Ectodermal cell (in vitro differentiated cells): ENCODE measurements around the gene PNMA8B.
A peak's percentile ranks its signal among the peaks of the same experiment; 100 is the strongest.

Experiments used
- H3K27ac ChIP-seq: 2 replicates; pipeline ENCODE4 v1.7.0; 2013; ENCODE audit warnings: mild to moderate bottlenecking, low read depth, low read length; ENCODE audit not compliant: insufficient read depth, poor library complexity, severe bottlenecking
- H3K27me3 ChIP-seq: 2 replicates; pipeline ENCODE4 v1.7.0; 2013; ENCODE audit warnings: mild to moderate bottlenecking, low read length; ENCODE audit not compliant: insufficient read depth, control insufficient read depth, poor library complexity, severe bottlenecking
- H3K36me3 ChIP-seq: one replicate; pipeline ENCODE4 v1.7.0; 2013; ENCODE audit warnings: low read length; ENCODE audit not compliant: control insufficient read depth, insufficient read depth
- H3K4me1 ChIP-seq: one replicate; pipeline ENCODE4 v1.7.0; 2013; ENCODE audit warnings: low read length; ENCODE audit not compliant: control insufficient read depth, insufficient read depth
- H3K4me3 ChIP-seq: 2 replicates; pipeline ENCODE4 v1.7.0; 2013; ENCODE audit warnings: low read depth, low read length, control low read depth; ENCODE audit not compliant: insufficient read depth
- H3K9me3 ChIP-seq: 2 replicates; pipeline ENCODE4 v1.7.0; 2013; ENCODE audit warnings: mild to moderate bottlenecking, low read length, moderate library complexity; ENCODE audit not compliant: control insufficient read depth
- WGBS, 2 experiments: methylation state at CpG; one replicate each; pipeline ENCODE4 v1.1.7; 2013; ENCODE audit warnings: missing lambda C conversion rate in 2 of 2; 5-methylcytosine and 5-hydroxymethylcytosine counted together

PNMA8B gene

DNA sequence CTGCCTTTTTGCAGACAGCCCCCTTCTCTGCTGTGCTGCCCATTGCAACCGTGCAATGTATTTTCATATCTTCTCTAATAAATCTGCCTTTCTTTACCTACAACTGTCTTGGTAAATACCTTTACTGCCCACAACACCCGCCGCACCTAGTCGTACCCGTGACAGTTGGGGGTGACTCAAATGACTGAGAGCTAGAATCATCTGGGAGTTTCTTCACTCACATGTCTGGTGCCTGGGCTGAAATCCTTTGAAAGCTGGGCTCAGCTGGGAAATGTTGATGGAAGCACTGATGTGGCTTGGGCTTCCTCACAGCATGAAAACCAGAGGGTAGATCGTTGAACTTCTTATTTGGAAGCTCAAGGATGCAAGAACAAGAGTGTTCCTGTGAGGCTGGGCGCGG, 21.5 kb downstream of the PNMA8B start:
- 94 to 95% methylated on average over 8 of the region's 8 CpGs for WGBS, 2 experiments
- H3K27ac ChIP-seq = no peak overlapping the region
- no peaks in the 10 kb centered on the region for H3K9me3 ChIP-seq
- H3K36me3 ChIP-seq = peaks cover 4% of the 10 kb centered on the region
- no peak overlapping the region for H3K4me3 ChIP-seq
- no peaks in the 10 kb centered on the region for H3K27me3 ChIP-seq
- H3K4me1 ChIP-seq = peaks cover 5% of the 10 kb centered on the region

DNA sequence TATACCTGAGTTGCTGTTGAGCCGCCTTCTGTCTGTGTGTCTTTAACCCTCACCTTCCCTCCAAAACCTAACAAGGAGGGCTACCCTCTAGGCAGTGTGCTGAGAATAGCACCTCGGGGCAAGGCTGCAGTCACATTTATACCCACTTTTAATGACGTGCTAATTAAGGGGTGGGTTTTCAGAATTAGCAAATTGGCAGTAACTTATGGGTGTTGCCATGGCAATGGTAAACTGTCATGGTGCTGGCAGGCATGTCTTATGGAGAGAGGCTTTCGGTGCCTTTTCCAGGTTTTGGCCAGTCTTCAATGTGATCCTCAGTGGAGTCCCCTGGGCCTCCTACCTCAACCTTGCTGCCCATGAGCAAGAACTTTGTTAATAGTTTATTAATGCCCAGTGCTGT, 23.1 kb downstream of the PNMA8B start:
- Histone ChIP-seq H3K4me1 (peaks cover 5% of the 10 kb centered on the region), H3K9me3 (no peaks in the 10 kb centered on the region), H3K4me3 (no peak overlapping the region), H3K36me3 (peaks cover 9% of the 10 kb centered on the region), H3K27ac (no peak overlapping the region), H3K27me3 (no peaks in the 10 kb centered on the region)
- 89 to 91% methylated on average over 4 of the region's 4 CpGs for WGBS, 2 experiments

DNA sequence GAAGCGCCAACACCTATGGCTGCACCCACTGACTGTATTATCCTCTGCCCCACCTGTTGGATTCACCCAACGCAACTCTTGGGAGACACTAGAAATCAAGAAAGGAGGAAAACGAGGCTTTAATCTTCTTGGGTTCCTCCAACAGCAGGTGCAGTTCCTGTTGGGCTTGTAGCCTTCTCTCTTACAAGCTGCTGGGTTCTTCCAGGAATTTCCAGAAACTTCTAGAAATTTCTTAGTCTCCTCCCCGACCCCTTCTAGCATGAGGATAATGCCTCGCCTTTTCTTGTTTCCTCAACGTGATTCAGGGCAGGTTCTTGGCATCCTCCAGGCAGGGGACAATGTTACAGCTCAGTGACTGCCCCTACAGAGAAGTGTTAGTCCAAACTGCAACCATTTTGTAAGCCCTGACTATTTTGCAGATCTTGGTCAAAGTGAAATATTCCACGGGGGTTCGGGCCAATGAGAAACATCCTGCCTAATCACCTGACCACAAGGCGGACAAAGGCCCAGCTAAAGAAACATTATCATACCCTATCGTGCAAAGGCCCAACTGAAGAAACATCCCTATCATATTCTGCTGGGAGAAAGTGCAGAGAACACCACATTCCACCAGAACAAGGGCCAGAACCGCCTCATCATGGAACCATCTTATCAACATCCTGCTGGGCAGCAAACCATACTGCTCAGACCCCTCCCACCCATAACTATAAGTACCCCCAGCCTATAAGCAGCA, 23.7 kb downstream of the PNMA8B start:
- Histone ChIP-seq H3K36me3 (peaks cover 9% of the 10 kb centered on the region), H3K4me3 (peak overlapping the region; percentile 79), H3K27me3 (no peaks in the 10 kb centered on the region), H3K9me3 (no peaks in the 10 kb centered on the region), H3K27ac (peak overlapping the region; percentile 44), H3K4me1 (peaks cover 5% of the 10 kb centered on the region)
- 67 to 69% methylated on average over 11 of the region's 11 CpGs for WGBS, 2 experiments

DNA sequence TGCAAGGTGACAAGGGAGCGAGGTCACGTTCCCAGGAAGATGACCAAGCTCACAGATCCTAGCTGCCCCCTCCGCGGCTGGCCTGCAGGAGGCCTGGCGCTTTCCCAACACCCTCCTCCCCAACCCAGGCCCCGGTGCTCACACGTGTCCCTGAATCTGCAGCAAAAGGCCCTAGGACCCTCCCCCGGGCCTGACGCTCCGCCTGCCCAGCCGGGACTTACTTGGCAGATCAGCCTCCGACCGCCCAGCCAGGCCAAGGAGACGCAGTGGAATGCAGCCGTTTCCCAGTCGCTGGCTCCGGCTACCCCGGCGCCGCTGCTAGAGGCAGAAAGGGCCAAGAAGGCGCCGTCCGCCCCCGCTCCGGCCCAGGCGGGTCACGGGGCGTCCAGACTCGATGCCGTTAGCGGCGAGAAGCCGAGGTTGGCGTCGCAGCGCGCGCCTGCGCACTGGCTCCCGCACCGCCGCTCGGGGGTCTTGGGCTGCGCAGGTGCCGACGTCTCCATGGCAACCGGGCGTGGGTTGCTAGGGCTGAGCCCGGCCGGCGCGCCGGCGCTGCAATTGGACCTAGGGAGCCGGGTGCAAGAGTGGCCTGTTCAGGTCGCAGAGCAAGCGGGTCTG, 24.4 kb downstream of the PNMA8B start, which contains the start of gene PNMA8A:
TSS of gene PNMA8A (minus strand) at position 448 of the 618 bp plus-strand sequence. CDS start 528 bp downstream, outside the sequence.
- H3K4me1 ChIP-seq = peaks cover 5% of the 10 kb centered on the region
- no peaks in the 10 kb centered on the region for H3K27me3 ChIP-seq
- no peaks in the 10 kb centered on the region for H3K9me3 ChIP-seq
- WGBS, 2 experiments = 1 to 2% methylated on average over 57 of the region's 57 CpGs
- peaks cover 9% of the 10 kb centered on the region for H3K36me3 ChIP-seq
- peak within 1 kb of the TSS; percentile 72 for H3K27ac ChIP-seq
- peak within 1 kb of the TSS; percentile 79 for H3K4me3 ChIP-seq

DNA sequence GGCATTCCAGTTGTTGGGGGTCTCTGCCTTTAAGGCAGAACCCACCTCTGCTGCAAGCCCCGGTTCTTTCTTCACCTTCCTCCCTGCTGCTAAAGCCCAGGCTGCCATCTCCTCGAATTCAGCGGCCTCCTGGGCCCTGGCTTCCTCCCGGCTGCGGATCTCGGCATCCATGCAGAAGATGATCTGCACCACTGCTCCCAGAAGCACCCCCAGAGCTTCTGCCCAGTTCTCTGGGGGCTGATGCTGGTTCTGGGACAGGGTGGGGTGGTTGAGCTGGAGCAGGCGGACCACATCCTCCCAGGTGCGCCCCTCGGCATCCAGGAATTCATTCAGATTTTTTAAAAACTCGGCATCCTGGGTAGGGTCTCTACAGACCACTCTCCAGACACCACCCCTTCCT, 25.3 kb downstream of the PNMA8B start:
- H3K27me3 ChIP-seq = no peaks in the 10 kb centered on the region
- H3K4me3 ChIP-seq = peak overlapping the region; percentile 79
- peaks cover 5% of the 10 kb centered on the region for H3K4me1 ChIP-seq
- H3K27ac ChIP-seq = no peak overlapping the region
- peaks cover 9% of the 10 kb centered on the region for H3K36me3 ChIP-seq
- no peaks in the 10 kb centered on the region for H3K9me3 ChIP-seq
- WGBS, 2 experiments = 89 to 90% methylated on average over 10 of the region's 10 CpGs

DNA sequence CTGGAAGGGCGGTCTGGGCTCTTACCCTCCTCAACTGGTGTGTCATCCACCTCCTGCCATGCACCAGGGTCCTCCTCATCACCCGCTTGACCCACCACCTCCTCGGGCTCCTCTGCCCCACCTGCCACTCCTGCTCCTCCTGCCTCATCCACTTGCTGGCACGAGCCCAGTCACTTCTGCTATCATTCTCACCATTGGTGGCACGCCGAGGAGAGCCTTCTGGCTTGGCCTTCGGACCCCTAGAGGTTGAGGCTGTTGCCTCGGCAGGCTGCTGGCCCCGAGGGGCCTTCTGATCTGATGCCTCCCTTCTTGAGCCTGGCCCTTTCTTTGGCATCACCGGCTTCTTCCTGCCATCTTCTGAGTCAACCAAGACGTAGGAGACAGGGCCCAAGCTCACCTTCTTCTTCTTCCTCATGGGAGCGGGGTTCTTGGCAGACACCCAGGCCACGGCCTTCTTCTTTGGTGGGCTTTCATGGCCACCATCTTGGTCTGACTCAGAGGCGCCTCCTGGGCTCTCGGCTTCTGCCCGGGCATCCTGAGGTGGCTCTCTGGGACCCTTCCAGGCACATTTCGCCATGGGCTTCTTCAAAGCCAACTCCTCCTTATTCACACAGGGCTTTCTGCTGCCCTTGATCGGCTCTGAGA, 26.0 kb downstream of the PNMA8B start:
- Histone ChIP-seq H3K4me3 (no peak overlapping the region), H3K27me3 (no peaks in the 10 kb centered on the region), H3K27ac (no peak overlapping the region), H3K36me3 (peaks cover 9% of the 10 kb centered on the region), H3K4me1 (peaks cover 5% of the 10 kb centered on the region), H3K9me3 (no peaks in the 10 kb centered on the region)
- 95% methylated on average over 18 of the region's 18 CpGs for WGBS, 2 experiments

DNA sequence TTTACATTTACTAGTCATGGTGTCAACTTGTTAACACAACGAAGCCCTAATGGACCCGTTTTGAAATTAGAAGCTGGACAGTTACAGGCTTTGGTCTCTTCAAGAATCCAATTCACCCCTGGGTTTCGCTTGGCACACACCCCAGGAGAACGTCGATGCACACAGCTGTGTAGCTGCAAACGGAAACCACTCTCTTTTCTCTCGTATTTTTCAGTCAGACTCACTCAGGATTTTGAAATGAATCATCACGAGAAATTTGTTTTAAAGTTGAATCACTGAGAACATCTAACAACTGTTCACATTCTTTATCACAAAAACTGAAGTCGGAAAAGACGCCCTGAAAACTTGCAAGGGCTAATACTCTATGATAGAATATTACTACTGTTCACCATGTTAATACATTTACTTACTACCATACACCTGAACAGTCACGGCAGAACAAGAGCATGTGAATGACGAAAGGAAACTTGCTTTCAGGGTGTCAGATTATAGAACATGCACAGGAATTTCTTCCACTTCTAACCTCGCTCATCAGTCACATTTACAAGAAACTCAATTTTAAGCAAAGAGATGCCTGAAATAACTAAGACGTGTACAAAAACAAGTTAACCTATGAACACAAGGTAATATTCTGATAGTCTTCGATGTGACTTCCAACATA, 29.0 kb downstream of the PNMA8B start:
- peaks cover 9% of the 10 kb centered on the region for H3K36me3 ChIP-seq
- no peak overlapping the region for H3K27ac ChIP-seq
- H3K27me3 ChIP-seq = no peaks in the 10 kb centered on the region
- no peak overlapping the region for H3K4me3 ChIP-seq
- no peaks in the 10 kb centered on the region for H3K9me3 ChIP-seq
- 92 to 94% methylated on average over 15 of the region's 15 CpGs for WGBS, 2 experiments
- H3K4me1 ChIP-seq = peaks cover 1% of the 10 kb centered on the region

DNA sequence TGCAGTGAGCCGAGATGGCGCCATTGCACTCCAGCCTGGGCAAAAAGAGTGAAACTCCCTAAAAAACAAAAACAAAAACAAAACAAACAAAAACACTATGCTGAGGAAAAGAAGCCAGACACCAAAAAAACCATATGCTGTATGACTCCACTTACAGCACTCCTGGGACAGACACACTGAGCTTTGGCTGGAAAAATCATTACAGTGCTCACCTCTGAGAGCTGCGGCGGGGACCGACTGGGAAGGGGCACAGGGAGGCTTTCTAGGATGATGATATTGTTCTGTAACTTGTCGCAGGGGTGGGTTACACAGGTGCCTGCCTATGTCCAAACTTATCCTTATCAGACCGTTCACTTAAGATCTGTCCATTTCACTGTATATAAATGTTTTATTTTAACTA, 32.2 kb downstream of the PNMA8B start:
- Histone ChIP-seq H3K9me3 (no peaks in the 10 kb centered on the region), H3K4me3 (no peak overlapping the region), H3K4me1 (no peaks in the 10 kb centered on the region), H3K27me3 (no peaks in the 10 kb centered on the region), H3K36me3 (peaks cover 5% of the 10 kb centered on the region), H3K27ac (no peak overlapping the region)
- 94 to 95% methylated on average over 5 to 6 of the region's 7 CpGs for WGBS, 2 experiments

DNA sequence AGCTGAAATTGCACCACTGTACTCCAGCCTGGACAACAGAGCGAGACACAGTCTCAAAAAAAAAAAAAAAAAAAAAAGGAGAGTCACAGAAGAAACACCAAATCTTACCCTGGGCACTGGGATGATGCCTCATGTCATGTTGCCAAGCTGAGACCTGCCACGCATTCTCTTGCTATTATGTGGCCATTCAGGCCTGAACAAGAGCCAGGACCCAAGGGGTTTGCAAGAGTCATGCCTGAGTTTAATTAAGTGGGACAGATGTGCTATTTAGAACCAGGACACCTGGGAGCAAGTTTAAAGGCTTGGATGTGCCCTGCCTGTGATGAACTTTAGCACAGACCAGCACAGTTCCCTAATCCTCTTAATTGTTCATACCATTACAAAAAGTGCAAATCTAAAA, 34.1 kb downstream of the PNMA8B start:
- H3K4me1 ChIP-seq = no peaks in the 10 kb centered on the region
- H3K27me3 ChIP-seq = no peaks in the 10 kb centered on the region
- WGBS, 2 experiments = 85 to 97% methylated on average over 2 of the region's 2 CpGs
- no peaks in the 10 kb centered on the region for H3K36me3 ChIP-seq
- no peaks in the 10 kb centered on the region for H3K9me3 ChIP-seq
- H3K4me3 ChIP-seq = no peak overlapping the region
- H3K27ac ChIP-seq = no peak overlapping the region

DNA sequence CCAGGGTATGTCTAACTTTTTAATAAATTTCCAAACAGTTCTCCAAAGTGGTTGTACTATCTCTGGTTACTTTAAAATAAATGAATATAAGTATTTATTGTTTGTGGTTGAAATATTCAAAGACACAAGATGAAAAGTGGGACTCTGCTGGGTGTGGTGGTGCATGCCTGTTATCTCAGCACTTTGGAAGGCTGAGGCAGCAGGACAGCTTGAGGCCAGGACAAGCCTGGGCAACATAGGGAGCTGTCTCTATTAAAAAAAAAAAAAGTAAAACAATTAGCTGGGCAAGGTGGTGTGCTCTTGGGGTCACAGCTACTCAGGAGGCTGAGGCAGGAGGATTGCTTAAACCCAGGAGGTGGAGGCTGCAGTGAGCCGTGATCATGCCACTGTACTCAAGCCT, 34.7 kb downstream of the PNMA8B start:
- Histone ChIP-seq H3K4me3 (no peak overlapping the region), H3K4me1 (no peaks in the 10 kb centered on the region), H3K27me3 (no peaks in the 10 kb centered on the region), H3K9me3 (no peaks in the 10 kb centered on the region), H3K36me3 (no peaks in the 10 kb centered on the region), H3K27ac (no peak overlapping the region)
- 96 to 98% methylated on average over 1 of the region's 1 CpG for WGBS, 2 experiments
